ENCODE results near the gene KCNMA1. TPM values are rescaled to one million over a fixed set of nuclear protein-coding genes. Genes with fewer than 3 reads are reported as not detected.

The KCNMA1 gene
- total and polyA plus RNA-seq, 2 donors (not counting 1 experiment from before 2014, with no cell fraction given), result 0.82 to 3.1 TPM

- no peak overlapping the region for H3K4me3 ChIP-seq (ENCODE audit: control extremely low read depth in 1 of 5, extremely low read depth in 1 of 5, insufficient read depth in 1 of 5, low read depth in 2 of 5, low read length in 4 of 5)
- H4K20me1 ChIP-seq (ENCODE audit: control insufficient read depth, insufficient read depth, low read length, poor library complexity, severe bottlenecking), result no peaks in the 10 kb centered on the region
- H3K27ac Mint-ChIP-seq, result no peak overlapping the region
- no peaks in the 10 kb centered on the region for H3K79me2 ChIP-seq (ENCODE audit: control insufficient read depth, insufficient read depth, low read length)
- intact Hi-C loops (cut with micrococcal nuclease), result no loop called here
- H3K27me3 Mint-ChIP-seq, result peaks cover 3% of the 10 kb centered on the region
- ChIA-PET CTCF (no interaction called here), POLR2A (no interaction called here)
- no peaks in the 10 kb centered on the region for H3K9me3 ChIP-seq (ENCODE audit: control extremely low read depth in 1 of 3, control insufficient read depth in 2 of 3, insufficient read depth in 1 of 3, low read length in 2 of 3)
- H2AFZ ChIP-seq (ENCODE audit: insufficient read depth, low read depth, low read length, poor library complexity, severe bottlenecking), result no peak overlapping the region
- no peak overlapping the region for H3K4me2 ChIP-seq (replicated peaks; ENCODE audit: low read depth, low read length, poor library complexity, severe bottlenecking)
- H3K27ac ChIP-seq (ENCODE audit: low read length in 2 of 2), result no peak overlapping the region
- DNase-seq (no peak), ATAC-seq (ENCODE audit: low read depth) (no peak)
- TF ChIP-seq, protein P1, sequence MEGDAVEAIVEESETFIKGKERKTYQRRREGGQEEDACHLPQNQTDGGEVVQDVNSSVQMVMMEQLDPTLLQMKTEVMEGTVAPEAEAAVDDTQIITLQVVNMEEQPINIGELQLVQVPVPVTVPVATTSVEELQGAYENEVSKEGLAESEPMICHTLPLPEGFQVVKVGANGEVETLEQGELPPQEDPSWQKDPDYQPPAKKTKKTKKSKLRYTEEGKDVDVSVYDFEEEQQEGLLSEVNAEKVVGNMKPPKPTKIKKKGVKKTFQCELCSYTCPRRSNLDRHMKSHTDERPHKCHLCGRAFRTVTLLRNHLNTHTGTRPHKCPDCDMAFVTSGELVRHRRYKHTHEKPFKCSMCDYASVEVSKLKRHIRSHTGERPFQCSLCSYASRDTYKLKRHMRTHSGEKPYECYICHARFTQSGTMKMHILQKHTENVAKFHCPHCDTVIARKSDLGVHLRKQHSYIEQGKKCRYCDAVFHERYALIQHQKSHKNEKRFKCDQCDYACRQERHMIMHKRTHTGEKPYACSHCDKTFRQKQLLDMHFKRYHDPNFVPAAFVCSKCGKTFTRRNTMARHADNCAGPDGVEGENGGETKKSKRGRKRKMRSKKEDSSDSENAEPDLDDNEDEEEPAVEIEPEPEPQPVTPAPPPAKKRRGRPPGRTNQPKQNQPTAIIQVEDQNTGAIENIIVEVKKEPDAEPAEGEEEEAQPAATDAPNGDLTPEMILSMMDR (IDR thresholded peaks at IDR 0.05), result no peak
- TF ChIP-seq EZH2 (IDR thresholded peaks at IDR 0.05; ENCODE audit: borderline replicate concordance, insufficient read depth, low read depth, low read length, poor library complexity, severe bottlenecking), result no peak
- no peak overlapping the region for H3K9ac ChIP-seq (ENCODE audit: low read length)
- H3K4me3 Mint-ChIP-seq, result no peak overlapping the region
- H3K27me3 ChIP-seq (replicated peaks in 1 of 4; ENCODE audit: control extremely low read depth in 1 of 4, control insufficient read depth in 3 of 4, insufficient read depth in 4 of 4, low read length in 3 of 4), result no peaks in the 10 kb centered on the region
- H3K9me3 Mint-ChIP-seq (ENCODE audit: insufficient read depth), result peaks cover 2% of the 10 kb centered on the region
- no peaks in the 10 kb centered on the region for H3K4me1 Mint-ChIP-seq
- no peaks in the 10 kb centered on the region for H3K4me1 ChIP-seq (ENCODE audit: control insufficient read depth in 2 of 2, insufficient read depth in 2 of 2, low read length in 2 of 2)
- H3K36me3 ChIP-seq (replicated peaks in 1 of 2; ENCODE audit: control extremely low read depth in 1 of 2, control insufficient read depth in 1 of 2, extremely low read depth in 1 of 2, insufficient read depth in 2 of 2, low read length in 1 of 2), result no peaks in the 10 kb centered on the region
- WGBS (ENCODE audit: insufficient coverage), result 80% methylated on average over 1 of the region's 1 CpG
Measured at GRCh38 chr10:77147871-77148270, 489.7 kb downstream of the KCNMA1 start.

DNA sequence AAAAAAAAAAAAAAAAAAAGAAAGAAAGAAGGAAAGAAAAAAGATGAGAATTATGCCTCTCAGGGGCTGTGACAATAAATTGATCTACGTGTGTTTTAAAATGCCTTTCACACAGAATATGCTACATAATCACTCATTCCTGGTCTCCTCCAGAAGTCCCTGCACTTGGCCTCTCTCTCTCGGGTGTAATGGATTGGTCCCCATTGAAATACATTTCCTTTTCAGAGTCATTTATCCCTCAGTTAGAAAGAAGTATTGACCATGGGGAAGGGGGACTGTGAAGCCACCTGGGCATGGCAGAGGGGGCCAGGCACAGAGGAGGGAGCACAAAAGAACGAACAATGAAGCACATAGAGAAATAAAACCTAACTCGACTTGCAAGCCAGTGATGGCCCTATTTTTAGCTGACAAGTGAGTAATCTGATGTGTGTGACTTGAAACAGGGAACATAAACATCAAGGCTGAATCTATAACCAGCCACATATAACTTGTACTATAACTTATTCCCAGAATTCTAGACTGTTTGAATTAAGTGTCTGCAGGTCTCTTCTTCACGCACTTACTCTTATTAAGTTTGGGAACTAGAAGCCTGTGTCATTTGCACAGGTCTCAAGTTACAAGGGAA lies 490.8 kb downstream of the KCNMA1 start:
- no peaks in the 10 kb centered on the region for H3K36me3 ChIP-seq (replicated peaks in 1 of 2; ENCODE audit: control extremely low read depth in 1 of 2, control insufficient read depth in 1 of 2, extremely low read depth in 1 of 2, insufficient read depth in 2 of 2, low read length in 1 of 2)
- ChIA-PET POLR2A (no interaction called here), CTCF (no interaction called here)
- H3K4me3 ChIP-seq (ENCODE audit: control extremely low read depth in 1 of 5, extremely low read depth in 1 of 5, insufficient read depth in 1 of 5, low read depth in 2 of 5, low read length in 4 of 5), result no peak overlapping the region
- 83% methylated on average over 1 of the region's 5 CpGs for WGBS (ENCODE audit: insufficient coverage)
- Mint-ChIP-seq H3K4me1 (no peaks in the 10 kb centered on the region), H3K27ac (no peak overlapping the region), H3K9me3 (ENCODE audit: insufficient read depth) (peaks cover 2% of the 10 kb centered on the region), H3K27me3 (peaks cover 3% of the 10 kb centered on the region), H3K4me3 (no peak overlapping the region)
- no peak for DNase-seq
- H3K9me3 ChIP-seq (ENCODE audit: control extremely low read depth in 1 of 3, control insufficient read depth in 2 of 3, insufficient read depth in 1 of 3, low read length in 2 of 3), result no peaks in the 10 kb centered on the region
- ATAC-seq (ENCODE audit: low read depth), result no peak
- intact Hi-C loops (cut with micrococcal nuclease), result no loop called here
- no peaks in the 10 kb centered on the region for H4K20me1 ChIP-seq (ENCODE audit: control insufficient read depth, insufficient read depth, low read length, poor library complexity, severe bottlenecking)
- no peak overlapping the region for H3K27ac ChIP-seq (ENCODE audit: low read length in 2 of 2)
- H3K4me1 ChIP-seq (ENCODE audit: control insufficient read depth in 2 of 2, insufficient read depth in 2 of 2, low read length in 2 of 2), result no peaks in the 10 kb centered on the region
- H3K4me2 ChIP-seq (replicated peaks; ENCODE audit: low read depth, low read length, poor library complexity, severe bottlenecking), result no peak overlapping the region
- H2AFZ ChIP-seq (ENCODE audit: insufficient read depth, low read depth, low read length, poor library complexity, severe bottlenecking), result no peak overlapping the region
- H3K9ac ChIP-seq (ENCODE audit: low read length), result no peak overlapping the region
- H3K79me2 ChIP-seq (ENCODE audit: control insufficient read depth, insufficient read depth, low read length), result no peaks in the 10 kb centered on the region
- TF ChIP-seq EZH2 (IDR thresholded peaks at IDR 0.05; ENCODE audit: borderline replicate concordance, insufficient read depth, low read depth, low read length, poor library complexity, severe bottlenecking), result no peak
- no peaks in the 10 kb centered on the region for H3K27me3 ChIP-seq (replicated peaks in 1 of 4; ENCODE audit: control extremely low read depth in 1 of 4, control insufficient read depth in 3 of 4, insufficient read depth in 4 of 4, low read length in 3 of 4)

Measured in B cell (primary cell).